ENCODE measurements around the gene HDLBP.

GRCh38 chr2:241273210-241274020 lies 42.1 kb downstream of the HDLBP start:
- TF ChIP-seq CTCF (IDR thresholded peaks at IDR 0.05; ENCODE audit: low read depth, low read length): no peak
- no peak for TF ChIP-seq EZH2phosphoT487 (IDR thresholded peaks at IDR 0.05; ENCODE audit: low read depth)

Measured in OCI-LY3 (cell line).